OCI-M1 (cell line): ENCODE results near the gene LRP6.

Experiments
- DNase-seq: peaks from one replicate; lab custom pipeline; 2025; lab: John Stamatoyannopoulos, UW

The LRP6 gene

DNA sequence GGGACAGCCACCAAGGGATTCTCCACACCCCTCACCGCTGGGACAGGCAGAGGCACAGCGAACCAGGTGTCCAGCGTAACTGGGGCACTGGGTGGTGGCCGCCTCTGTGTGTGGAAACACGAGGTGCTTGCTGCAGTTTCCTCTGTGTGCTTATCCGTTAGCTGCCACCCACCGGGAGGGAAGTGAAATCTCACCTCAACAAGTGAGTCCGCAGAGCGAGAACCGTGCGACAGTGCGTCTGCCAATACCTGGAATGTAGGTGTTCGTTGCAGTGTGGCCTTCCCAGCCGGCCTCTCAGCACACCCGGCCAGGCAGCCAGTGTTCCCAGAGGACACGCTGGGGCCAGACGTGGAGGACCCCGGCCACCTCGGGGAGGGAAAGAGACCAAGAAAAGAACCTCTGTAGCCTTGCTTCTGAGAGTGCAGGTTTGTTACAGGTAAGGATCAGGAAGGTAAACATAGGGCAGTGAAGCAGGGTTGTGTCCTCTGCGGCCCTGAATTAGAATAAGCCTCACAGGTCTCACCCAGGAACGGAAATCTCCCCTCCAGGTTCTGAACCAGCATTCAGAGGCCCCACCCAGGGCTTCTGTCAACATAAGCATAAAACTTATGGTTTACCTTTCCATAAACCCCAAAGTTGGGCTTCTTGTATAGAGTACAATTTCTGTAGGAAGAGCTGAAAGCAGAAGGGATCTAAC lies 194.6 kb downstream of the LRP6 start:
- no peak for DNase-seq

- peak; percentile 89 for DNase-seq
Measured at GRCh38 chr12:12070674-12071656, 195.9 kb downstream of the LRP6 start, which contains the start of gene BCL2L14. BCL2L14 (plus strand) TSS chr12:12070939; CDS start chr12:12079306, 8,367 bp downstream.

DNA sequence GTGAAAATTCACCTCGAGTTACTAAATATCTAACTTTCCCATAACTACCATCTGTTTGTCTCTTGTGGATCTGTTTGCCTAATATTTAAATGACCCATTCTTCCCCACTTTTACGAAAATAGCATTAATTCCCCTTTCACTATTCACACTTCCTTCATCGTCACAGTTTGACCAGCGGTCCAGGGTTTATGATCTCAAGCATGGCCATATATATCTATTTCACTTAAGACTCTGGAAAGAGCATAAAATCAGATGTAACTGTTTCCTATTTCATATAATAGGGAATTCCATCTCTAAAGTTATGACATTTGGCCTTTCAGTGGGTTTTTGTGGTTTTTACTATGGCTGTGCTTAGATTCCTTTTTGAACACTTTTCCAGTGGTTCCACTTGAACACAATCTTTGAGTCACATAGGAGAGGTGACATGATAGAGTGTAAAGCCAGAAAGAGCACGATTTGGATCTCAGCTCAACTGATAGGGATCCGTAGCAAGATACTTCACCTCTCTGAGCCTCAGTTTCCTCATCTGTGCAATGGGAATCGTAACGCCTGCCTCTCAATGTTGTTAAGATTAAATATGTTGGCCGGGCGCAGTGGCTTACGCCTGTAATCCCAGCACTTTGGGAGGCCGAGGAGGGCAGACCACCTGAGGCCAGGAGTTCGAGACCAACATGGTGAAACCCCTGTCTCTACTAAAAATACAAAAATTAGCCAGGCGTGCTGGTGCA lies 196.9 kb downstream of the LRP6 start:
- DNase-seq, result no peak

DNA sequence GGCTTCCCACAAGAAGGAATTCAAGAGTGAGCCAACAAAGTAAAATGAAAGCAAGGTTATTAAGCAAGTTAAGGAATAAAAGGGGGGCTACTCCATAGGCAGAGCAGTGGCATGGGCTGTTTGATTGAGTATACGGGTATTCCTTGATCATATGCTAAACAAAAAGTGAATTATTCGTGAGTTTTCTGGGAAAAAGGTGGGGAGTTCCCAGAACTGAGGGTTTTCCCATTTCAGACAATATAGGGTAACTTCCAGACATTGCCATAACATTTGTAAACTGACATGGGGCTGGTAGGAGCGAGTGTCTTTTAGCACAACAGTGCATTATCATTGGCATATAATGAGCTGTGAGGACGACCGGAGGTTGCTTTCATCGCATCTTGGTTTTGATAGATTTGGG lies 198.1 kb downstream of the LRP6 start:
- no peak for DNase-seq
